Mesothelial cell of epicardium (in vitro differentiated cells): ENCODE measurements around the gene LYRM4. TPM values are rescaled to one million over a fixed set of nuclear protein-coding genes. Genes with fewer than 3 reads are reported as not detected.

Experiments used
- DNase-seq, 2 experiments: peaks; one replicate each; pipeline ENCODE4 v3.0.0; 2021; ENCODE audit warnings: low spot score in 2 of 2; ENCODE audit not compliant: unreplicated experiment in 2 of 2
- H3K27ac Mint-ChIP-seq: 2 replicates; pipeline ENCODE4 v1.8.0; 2021; ENCODE audit warnings: mixed read lengths
- H3K27me3 Mint-ChIP-seq: 2 replicates; pipeline ENCODE4 v1.8.0; 2021; ENCODE audit warnings: low read depth, mixed read lengths
- H3K36me3 Mint-ChIP-seq: 2 replicates; pipeline ENCODE4 v1.8.0; 2021; ENCODE audit warnings: mixed read lengths
- H3K4me1 Mint-ChIP-seq: 2 replicates; pipeline ENCODE4 v1.8.0; 2021; ENCODE audit warnings: mixed read lengths
- H3K4me3 Mint-ChIP-seq: 2 replicates; pipeline ENCODE4 v1.8.0; 2021; ENCODE audit warnings: mild to moderate bottlenecking, moderate library complexity, mixed read lengths
- H3K9me3 Mint-ChIP-seq: 2 replicates; pipeline ENCODE4 v1.8.0; 2021; ENCODE audit warnings: mixed read lengths
- total RNA-seq: library from RNA; stranded (reverse); gene quantifications from 3 replicates; pipeline ENCODE4 v1.2.1, GENCODE V29; 2021
- TF ChIP-seq, protein P1 (sequence below): fragments of 200-600 bp; sonication (generic); IDR thresholded peaks from one replicate; pipeline ENCODE4 v1.5.0; 2021; ENCODE audit warnings: antibody characterized with exemption; ENCODE audit not compliant: unreplicated experiment

Gene LYRM4
- total RNA-seq, 1 donor from 2014 or later: 35.5 TPM

DNA sequence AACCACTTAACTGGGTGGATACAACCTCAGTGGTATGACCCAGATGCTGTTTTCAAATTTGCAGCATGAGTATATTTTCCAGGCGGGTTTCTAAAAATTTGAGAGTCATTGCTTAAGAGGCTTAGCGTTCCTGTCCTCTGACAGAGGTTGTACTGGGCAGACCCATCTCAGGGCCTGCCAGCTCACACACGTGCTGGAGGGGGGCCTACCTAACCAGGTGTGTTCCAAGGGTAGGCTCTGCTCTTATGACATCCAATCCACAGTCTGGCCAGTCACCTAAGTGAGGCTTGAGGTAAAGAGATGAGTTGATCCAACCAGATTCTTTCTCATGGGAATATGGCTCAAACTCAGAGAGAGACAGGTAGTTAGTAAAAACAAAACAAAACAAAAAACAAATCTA is 1.3 kb downstream of the LYRM4 start:
- peak overlapping the region; percentile 99 for H3K4me3 Mint-ChIP-seq
- no peaks in the 10 kb centered on the region for H3K27me3 Mint-ChIP-seq
- TF ChIP-seq, protein P1, sequence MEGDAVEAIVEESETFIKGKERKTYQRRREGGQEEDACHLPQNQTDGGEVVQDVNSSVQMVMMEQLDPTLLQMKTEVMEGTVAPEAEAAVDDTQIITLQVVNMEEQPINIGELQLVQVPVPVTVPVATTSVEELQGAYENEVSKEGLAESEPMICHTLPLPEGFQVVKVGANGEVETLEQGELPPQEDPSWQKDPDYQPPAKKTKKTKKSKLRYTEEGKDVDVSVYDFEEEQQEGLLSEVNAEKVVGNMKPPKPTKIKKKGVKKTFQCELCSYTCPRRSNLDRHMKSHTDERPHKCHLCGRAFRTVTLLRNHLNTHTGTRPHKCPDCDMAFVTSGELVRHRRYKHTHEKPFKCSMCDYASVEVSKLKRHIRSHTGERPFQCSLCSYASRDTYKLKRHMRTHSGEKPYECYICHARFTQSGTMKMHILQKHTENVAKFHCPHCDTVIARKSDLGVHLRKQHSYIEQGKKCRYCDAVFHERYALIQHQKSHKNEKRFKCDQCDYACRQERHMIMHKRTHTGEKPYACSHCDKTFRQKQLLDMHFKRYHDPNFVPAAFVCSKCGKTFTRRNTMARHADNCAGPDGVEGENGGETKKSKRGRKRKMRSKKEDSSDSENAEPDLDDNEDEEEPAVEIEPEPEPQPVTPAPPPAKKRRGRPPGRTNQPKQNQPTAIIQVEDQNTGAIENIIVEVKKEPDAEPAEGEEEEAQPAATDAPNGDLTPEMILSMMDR: no peak
- peaks cover 18% of the 10 kb centered on the region for H3K36me3 Mint-ChIP-seq
- no peak for DNase-seq
- H3K4me1 Mint-ChIP-seq: peaks cover 20% of the 10 kb centered on the region
- no peaks in the 10 kb centered on the region for H3K9me3 Mint-ChIP-seq
- H3K27ac Mint-ChIP-seq: peak overlapping the region; percentile 94

DNA sequence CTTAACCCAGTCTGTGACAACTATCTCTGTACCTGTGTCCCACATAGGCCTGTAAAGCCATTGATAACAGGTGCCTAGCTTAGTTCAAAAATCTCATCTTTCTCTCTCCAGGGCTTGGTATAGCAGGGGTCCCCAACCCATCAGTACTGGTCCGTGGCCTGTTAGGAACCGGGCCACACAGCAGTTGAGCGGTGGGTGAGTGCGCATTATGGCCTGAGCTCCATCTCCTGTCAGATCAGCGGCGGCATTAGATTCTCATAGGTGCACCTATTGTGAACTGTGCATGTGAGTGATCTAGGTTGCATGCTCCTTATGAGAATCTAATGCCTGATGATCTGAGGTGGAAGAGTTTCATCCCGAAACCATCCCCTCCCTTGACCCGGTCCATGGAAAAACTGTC is 3.4 kb downstream of the LYRM4 start:
- Mint-ChIP-seq H3K9me3 (no peaks in the 10 kb centered on the region), H3K36me3 (peaks cover 21% of the 10 kb centered on the region), H3K4me3 (no peak overlapping the region)

DNA sequence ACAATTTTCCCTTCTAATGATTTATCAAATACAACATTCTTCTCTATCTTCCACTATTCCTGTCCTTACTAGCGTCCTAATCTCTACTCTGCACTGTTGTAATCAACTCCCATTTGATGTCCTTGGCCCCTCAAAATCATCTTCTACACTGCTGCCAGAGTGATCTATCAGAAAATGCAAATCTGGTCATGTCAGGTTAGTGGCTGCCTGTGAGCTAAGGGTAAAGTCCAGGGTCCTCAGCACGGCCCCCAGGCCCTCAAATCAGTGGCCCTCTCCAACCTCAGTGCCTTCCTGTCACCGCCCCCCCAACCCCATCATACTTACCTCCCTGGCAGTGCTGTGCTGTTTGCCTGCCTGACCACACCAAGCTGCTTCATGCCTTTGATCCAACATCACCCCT is 3.8 kb downstream of the LYRM4 start:
- Mint-ChIP-seq H3K4me3 (no peak overlapping the region), H3K36me3 (peaks cover 23% of the 10 kb centered on the region)

More for the DNA sequence above, 3.4 kb downstream of the LYRM4 start:
- DNase-seq: no peak
- TF ChIP-seq, protein P1: no peak
- H3K27me3 Mint-ChIP-seq: no peaks in the 10 kb centered on the region
- no peak overlapping the region for H3K27ac Mint-ChIP-seq
- peaks cover 17% of the 10 kb centered on the region for H3K4me1 Mint-ChIP-seq

DNA sequence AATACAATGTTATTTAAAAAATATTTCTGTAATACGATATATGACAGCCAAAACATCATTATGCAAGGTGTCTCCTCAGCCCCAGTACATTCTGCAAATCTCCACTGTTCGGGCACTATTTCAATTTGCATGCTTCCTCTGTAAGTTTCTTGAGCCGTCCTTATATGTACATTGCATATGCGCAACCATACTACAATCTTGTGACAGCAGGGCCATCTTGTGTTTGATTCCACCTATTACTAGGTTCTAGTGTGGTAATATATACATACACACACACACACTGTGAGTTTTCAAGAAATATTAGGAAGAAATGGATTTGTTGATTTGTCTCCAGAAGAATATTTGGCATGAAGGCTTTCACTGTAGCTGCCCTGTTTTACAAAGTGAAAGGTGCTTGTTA is 9.8 kb downstream of the LYRM4 start:
- Mint-ChIP-seq H3K4me3 (no peak overlapping the region), H3K27ac (peak overlapping the region; percentile 5), H3K36me3 (peaks cover 20% of the 10 kb centered on the region), H3K9me3 (peaks cover 7% of the 10 kb centered on the region), H3K4me1 (peaks cover 16% of the 10 kb centered on the region), H3K27me3 (no peaks in the 10 kb centered on the region)
- TF ChIP-seq, protein P1: no peak
- DNase-seq: no peak

More for the DNA sequence above, 3.8 kb downstream of the LYRM4 start:
- H3K27ac Mint-ChIP-seq: no peak overlapping the region
- TF ChIP-seq, protein P1: no peak
- no peaks in the 10 kb centered on the region for H3K27me3 Mint-ChIP-seq
- H3K9me3 Mint-ChIP-seq: no peaks in the 10 kb centered on the region
- no peak for DNase-seq
- peaks cover 15% of the 10 kb centered on the region for H3K4me1 Mint-ChIP-seq

DNA sequence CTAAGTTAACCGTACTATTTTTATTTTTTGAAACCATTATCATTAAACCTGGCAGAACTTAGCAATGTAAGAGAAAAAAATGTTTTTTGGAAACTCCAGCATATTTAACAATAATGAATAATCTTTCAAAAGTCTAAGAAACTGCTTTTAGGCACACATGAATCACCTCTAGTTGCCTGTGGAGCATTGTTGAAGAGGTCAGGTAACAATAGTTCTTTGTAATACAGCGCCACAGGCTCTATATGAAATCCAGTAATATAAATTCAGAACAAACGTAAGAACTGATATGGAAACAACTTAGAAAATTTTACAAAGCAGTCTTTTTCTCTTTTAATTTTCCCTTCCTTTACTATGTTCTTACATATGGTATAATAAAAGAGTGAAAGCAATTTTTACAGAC is 10.3 kb downstream of the LYRM4 start:
- H3K9me3 Mint-ChIP-seq: peaks cover 7% of the 10 kb centered on the region
- TF ChIP-seq, protein P1: no peak
- no peak overlapping the region for H3K27ac Mint-ChIP-seq
- no peaks in the 10 kb centered on the region for H3K27me3 Mint-ChIP-seq
- DNase-seq: no peak
- H3K4me3 Mint-ChIP-seq: no peak overlapping the region
- peaks cover 16% of the 10 kb centered on the region for H3K4me1 Mint-ChIP-seq
- H3K36me3 Mint-ChIP-seq: peaks cover 20% of the 10 kb centered on the region
